Measurements from ENCODE around the gene GPR65.

GPR65 gene

DNA sequence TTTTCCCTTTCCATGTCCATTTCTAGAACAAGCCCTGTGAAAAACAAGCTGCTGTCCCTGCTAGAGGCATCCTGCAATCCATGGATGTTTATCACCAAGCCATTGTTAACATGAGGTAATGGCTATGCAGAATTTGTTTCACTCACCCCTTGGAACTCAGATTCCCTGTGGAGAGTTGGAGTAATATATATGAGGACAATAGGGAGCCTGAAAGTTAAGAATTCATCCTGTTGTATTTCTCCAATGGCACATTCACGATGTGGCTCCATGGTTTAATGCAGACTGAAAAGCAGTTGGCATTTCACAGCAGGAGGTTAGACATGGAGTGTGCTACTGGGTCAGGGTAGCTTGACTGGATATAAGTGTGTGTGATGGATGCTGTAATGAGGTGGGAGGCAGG is 32.4 kb downstream of the GPR65 start:
- CTCF ChIA-PET: no interaction called here
- no peak for DNase-seq
- no peak overlapping the region for H3K27ac Mint-ChIP-seq
- H3K27me3 Mint-ChIP-seq: no peaks in the 10 kb centered on the region
- H3K4me1 Mint-ChIP-seq: peaks cover 2% of the 10 kb centered on the region
- peaks cover 2% of the 10 kb centered on the region for H3K9me3 Mint-ChIP-seq
- no peak overlapping the region for H3K4me3 Mint-ChIP-seq
- H3K36me3 Mint-ChIP-seq: no peaks in the 10 kb centered on the region

DNA sequence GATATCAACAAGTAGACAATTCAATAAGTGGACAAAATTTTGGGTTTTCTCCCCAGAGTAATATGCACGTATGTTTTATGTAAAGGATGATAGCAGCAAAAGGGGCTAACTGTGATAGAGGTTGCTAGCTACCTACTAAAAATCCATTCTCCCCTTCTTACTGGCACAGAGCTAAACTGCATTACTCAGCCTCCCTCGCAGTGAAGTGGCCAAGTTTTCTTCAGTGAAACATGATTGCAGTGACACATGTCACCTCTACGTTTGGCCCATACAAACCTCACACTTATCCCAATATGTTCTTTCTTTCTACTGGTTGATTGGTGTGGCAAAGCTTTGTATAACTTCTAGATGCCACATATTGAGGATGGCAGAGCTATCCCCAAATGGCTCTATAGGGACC is 34.3 kb downstream of the GPR65 start:
- Mint-ChIP-seq H3K27me3 (no peaks in the 10 kb centered on the region), H3K9me3 (no peaks in the 10 kb centered on the region), H3K36me3 (no peaks in the 10 kb centered on the region), H3K4me3 (no peak overlapping the region), H3K27ac (no peak overlapping the region), H3K4me1 (peaks cover 2% of the 10 kb centered on the region)
- CTCF ChIA-PET: no interaction called here
- no peak for DNase-seq

- no peak overlapping the region for H3K4me3 Mint-ChIP-seq
- no peak for DNase-seq
- no peak overlapping the region for H3K27ac Mint-ChIP-seq
- peaks cover 7% of the 10 kb centered on the region for H3K4me1 Mint-ChIP-seq
- CTCF ChIA-PET: no interaction called here
- no peaks in the 10 kb centered on the region for H3K9me3 Mint-ChIP-seq
- H3K36me3 Mint-ChIP-seq: no peaks in the 10 kb centered on the region
- no peaks in the 10 kb centered on the region for H3K27me3 Mint-ChIP-seq
Measured at GRCh38 chr14:88040146-88040545, 35.2 kb downstream of the GPR65 start.

- Mint-ChIP-seq H3K36me3 (peaks cover 1% of the 10 kb centered on the region), H3K4me3 (no peak overlapping the region), H3K27ac (no peak overlapping the region), H3K27me3 (no peaks in the 10 kb centered on the region), H3K9me3 (no peaks in the 10 kb centered on the region), H3K4me1 (peaks cover 5% of the 10 kb centered on the region)
- CTCF ChIA-PET: no interaction called here
- DNase-seq: no peak
Measured at GRCh38 chr14:88043529-88044443, 38.9 kb downstream of the GPR65 start.

DNA sequence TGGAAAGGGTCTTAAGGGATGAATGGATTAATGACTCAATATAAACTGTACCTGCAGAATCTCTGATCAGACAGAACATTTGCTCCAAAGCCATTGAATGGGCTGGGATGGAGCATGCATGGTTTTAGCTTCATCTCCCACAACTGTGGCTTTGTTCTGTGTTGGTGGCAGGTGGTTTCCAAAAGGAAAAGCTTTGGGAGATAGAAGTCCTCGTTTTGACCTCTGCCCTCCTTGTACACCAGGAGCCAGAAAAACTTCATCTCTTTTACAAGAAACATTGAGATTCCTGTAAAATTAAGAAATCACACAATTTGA is 39.5 kb downstream of the GPR65 start:
- Mint-ChIP-seq H3K27me3 (no peaks in the 10 kb centered on the region), H3K9me3 (no peaks in the 10 kb centered on the region), H3K4me1 (peaks cover 5% of the 10 kb centered on the region), H3K27ac (no peak overlapping the region), H3K36me3 (peaks cover 1% of the 10 kb centered on the region), H3K4me3 (no peak overlapping the region)
- CTCF ChIA-PET: no interaction called here
- no peak for DNase-seq

DNA sequence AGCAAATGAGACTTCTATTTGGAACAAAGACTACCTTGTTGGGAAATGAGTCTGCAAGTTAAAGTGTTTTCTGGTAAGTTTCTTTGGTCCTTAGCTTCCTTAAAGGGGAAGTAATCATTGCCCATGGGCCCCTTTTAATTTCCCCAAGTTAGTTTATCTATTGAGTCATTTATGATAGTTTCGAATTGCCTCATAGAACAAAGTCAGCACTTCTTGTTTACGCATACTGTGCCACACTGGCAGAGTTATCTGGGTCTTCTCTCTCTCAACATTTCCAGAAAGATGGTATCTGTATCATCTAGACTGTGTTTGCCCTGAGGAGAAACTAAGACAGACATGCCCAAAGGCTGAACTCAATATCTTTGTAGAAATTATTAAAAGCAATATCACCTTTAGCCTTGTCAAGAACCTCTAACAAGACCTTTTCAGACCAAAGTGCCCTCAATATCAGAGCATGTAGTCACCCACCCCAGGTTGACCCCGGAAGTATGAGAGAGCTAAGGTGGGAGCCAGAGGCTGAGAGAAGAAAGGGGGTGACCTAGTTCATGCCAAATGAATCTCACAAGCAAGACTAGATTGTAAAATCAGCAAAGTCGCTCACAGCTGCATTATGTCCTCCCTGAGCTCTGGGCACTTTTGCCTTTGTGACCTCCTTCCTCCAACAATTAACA is 40.0 kb downstream of the GPR65 start:
- no peak for DNase-seq
- CTCF ChIA-PET: no interaction called here
- Mint-ChIP-seq H3K4me1 (peaks cover 5% of the 10 kb centered on the region), H3K27me3 (no peaks in the 10 kb centered on the region), H3K9me3 (no peaks in the 10 kb centered on the region), H3K4me3 (no peak overlapping the region), H3K27ac (no peak overlapping the region), H3K36me3 (peaks cover 1% of the 10 kb centered on the region)

DNA sequence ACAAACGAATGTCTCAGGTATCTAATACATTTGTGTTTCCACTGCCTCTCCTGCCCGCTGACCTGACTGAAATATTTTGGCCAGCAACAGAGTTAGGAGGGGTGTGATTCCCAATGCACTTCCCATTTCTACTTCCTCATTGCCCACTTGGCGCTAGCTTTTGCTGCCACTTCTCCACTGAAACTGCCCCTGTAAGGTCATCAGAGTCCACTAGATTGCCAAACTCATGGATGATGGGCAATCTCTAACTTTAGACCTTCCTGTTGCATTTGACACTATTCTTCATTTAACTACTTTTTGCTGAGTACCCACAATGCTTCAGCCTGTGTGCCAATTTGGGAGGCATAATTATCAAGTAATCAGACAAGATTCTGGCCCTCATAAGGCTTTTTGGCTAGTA is 40.8 kb downstream of the GPR65 start:
- peaks cover 8% of the 10 kb centered on the region for H3K4me1 Mint-ChIP-seq
- H3K27me3 Mint-ChIP-seq: no peaks in the 10 kb centered on the region
- CTCF ChIA-PET: no interaction called here
- no peak for DNase-seq
- H3K27ac Mint-ChIP-seq: no peak overlapping the region
- no peaks in the 10 kb centered on the region for H3K9me3 Mint-ChIP-seq
- H3K4me3 Mint-ChIP-seq: no peak overlapping the region
- peaks cover 1% of the 10 kb centered on the region for H3K36me3 Mint-ChIP-seq

GRCh38 chr14:88048351-88048750 is 43.4 kb downstream of the GPR65 start:
- Mint-ChIP-seq H3K27ac (no peak overlapping the region), H3K4me3 (no peak overlapping the region), H3K4me1 (peaks cover 8% of the 10 kb centered on the region), H3K27me3 (no peaks in the 10 kb centered on the region), H3K9me3 (no peaks in the 10 kb centered on the region), H3K36me3 (peaks cover 1% of the 10 kb centered on the region)
- no peak for DNase-seq
- CTCF ChIA-PET: no interaction called here

GRCh38 chr14:88049266-88049665 is 44.3 kb downstream of the GPR65 start:
- CTCF ChIA-PET: no interaction called here
- H3K36me3 Mint-ChIP-seq: peaks cover 1% of the 10 kb centered on the region

GRCh38 chr14:88049936-88050335 is 45.0 kb downstream of the GPR65 start:
- Mint-ChIP-seq H3K27ac (no peak overlapping the region), H3K4me1 (peaks cover 5% of the 10 kb centered on the region), H3K9me3 (no peaks in the 10 kb centered on the region), H3K4me3 (no peak overlapping the region), H3K36me3 (peaks cover 1% of the 10 kb centered on the region), H3K27me3 (no peaks in the 10 kb centered on the region)
- no peak for DNase-seq
- CTCF ChIA-PET: no interaction called here

More at GRCh38 chr14:88049266-88049665, 44.3 kb downstream of the GPR65 start:
- no peak overlapping the region for H3K27ac Mint-ChIP-seq
- H3K4me3 Mint-ChIP-seq: no peak overlapping the region
- no peak for DNase-seq
- peaks cover 8% of the 10 kb centered on the region for H3K4me1 Mint-ChIP-seq
- H3K27me3 Mint-ChIP-seq: no peaks in the 10 kb centered on the region
- no peaks in the 10 kb centered on the region for H3K9me3 Mint-ChIP-seq

DNA sequence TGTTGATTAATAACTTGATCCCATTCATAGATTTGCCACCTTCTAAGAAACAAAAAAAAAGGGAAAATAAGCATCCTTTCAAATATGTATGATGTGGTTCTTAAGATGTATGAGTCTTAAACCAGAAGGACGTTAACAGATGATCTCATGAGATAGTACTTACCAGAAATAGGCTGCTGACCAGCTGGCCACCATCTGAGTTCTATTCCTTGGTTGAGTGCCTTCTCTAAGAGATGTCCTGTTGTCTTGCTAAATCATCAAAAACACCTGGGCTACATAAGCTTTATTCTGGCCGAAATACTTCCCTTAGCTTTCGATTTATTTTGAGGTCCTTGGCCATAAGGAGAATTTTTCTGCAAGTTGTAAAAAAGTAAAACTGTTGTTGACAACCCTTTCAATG is 55.6 kb downstream of the GPR65 start:
- Mint-ChIP-seq H3K27ac (no peak overlapping the region), H3K4me3 (no peak overlapping the region), H3K27me3 (no peaks in the 10 kb centered on the region), H3K9me3 (no peaks in the 10 kb centered on the region), H3K4me1 (no peaks in the 10 kb centered on the region), H3K36me3 (no peaks in the 10 kb centered on the region)
- CTCF ChIA-PET: no interaction called here
- DNase-seq: no peak

DNA sequence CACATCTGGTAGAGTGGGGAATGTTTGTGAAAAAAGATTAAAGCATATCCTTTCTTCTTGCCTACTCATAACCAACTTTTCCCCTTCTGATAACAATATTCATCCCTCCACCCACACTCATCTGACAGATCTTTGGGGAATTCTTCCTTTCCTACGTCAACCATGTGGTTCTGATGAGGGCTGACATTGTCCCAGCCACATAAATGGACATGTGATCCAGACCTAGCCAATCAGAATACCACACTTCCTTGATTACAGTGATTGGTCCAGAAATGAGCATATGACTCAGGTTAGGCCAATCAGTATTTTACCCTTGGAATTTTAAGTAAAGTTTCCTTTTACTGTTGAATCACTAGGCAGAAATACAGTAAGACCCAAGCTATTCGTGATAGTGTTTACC is 58.9 kb downstream of the GPR65 start:
- Mint-ChIP-seq H3K27me3 (no peaks in the 10 kb centered on the region), H3K4me3 (no peak overlapping the region), H3K4me1 (no peaks in the 10 kb centered on the region), H3K9me3 (no peaks in the 10 kb centered on the region), H3K27ac (no peak overlapping the region), H3K36me3 (no peaks in the 10 kb centered on the region)
- CTCF ChIA-PET: no interaction called here
- no peak for DNase-seq
